CD4-positive, alpha-beta T cell (primary cell): ENCODE measurements around the gene DNAH3. TPM values are rescaled to one million over a fixed set of nuclear protein-coding genes. Genes with fewer than 3 reads are reported as not detected.

ENCODE experiments used
- ATAC-seq: fragments of 200-7000 bp; cut with Tn5 transposase; one replicate; pipeline ENCODE4 v1.10.0; 2022; ENCODE audit warnings: mild to moderate bottlenecking; ENCODE audit not compliant: poor library complexity
- CTCF ChIA-PET: fragments of 350-600 bp; sonication (Branson Sonifier 250); formaldehyde crosslinking; loops from one replicate; lab custom pipeline; 2021; ENCODE audit warnings: antibody characterized with exemption, inconsistent platforms; lab: Charles Lee
- POLR2A ChIA-PET: fragments of 350-600 bp; sonication (Branson Sonifier 250); formaldehyde crosslinking; loops from one replicate; lab custom pipeline; 2021; ENCODE audit warnings: antibody characterized with exemption, inconsistent platforms; lab: Charles Lee
- DNase-seq, 14 experiments: peaks; one replicate each; pipeline ENCODE4 v3.0.0-alpha.2; 2013 to 2020; ENCODE audit warnings: mixed read lengths in 2 of 14
- H3K27ac ChIP-seq, 2 donors: one replicate each; pipeline versions ENCODE4 v1.5.1 to v1.7.0; 2013; ENCODE audit warnings: low read length in 2 of 2, low read depth in 1 of 2, mild to moderate bottlenecking in 1 of 2
- H3K27me3 ChIP-seq, 2 experiments: 1 replicate in 1 of 2; 2 replicates in 1 of 2; pipeline versions ENCODE4 v1.6.1 to v1.7.0; 2013; ENCODE audit warnings: low read length in 2 of 2, control low read depth in 1 of 2, mild to moderate bottlenecking in 1 of 2, moderate library complexity in 1 of 2; ENCODE audit not compliant: insufficient read depth in 2 of 2, control insufficient read depth in 1 of 2
- H3K36me3 ChIP-seq: one replicate; pipeline ENCODE4 v1.6.1; 2013; ENCODE audit warnings: low read length, control low read depth; ENCODE audit not compliant: insufficient read depth
- H3K4me1 ChIP-seq: one replicate; pipeline ENCODE4 v1.6.1; 2013; ENCODE audit warnings: low read length, control low read depth; ENCODE audit not compliant: insufficient read depth
- H3K4me3 ChIP-seq: one replicate; pipeline ENCODE4 v1.5.1; 2013; ENCODE audit warnings: mild to moderate bottlenecking, low read length, moderate library complexity
- H3K9me3 ChIP-seq, 2 experiments: 1 replicate in 1 of 2; 2 replicates in 1 of 2; pipeline versions ENCODE4 v1.6.1 to v1.7.0; 2013; ENCODE audit warnings: low read length in 2 of 2, mild to moderate bottlenecking in 2 of 2, control low read depth in 1 of 2, moderate library complexity in 1 of 2; ENCODE audit not compliant: control insufficient read depth in 1 of 2, insufficient read depth in 1 of 2
- H3K27ac Mint-ChIP-seq: one replicate; pipeline ENCODE4 v1.8.0; 2020; ENCODE audit warnings: mixed read lengths
- H3K27me3 Mint-ChIP-seq: one replicate; pipeline ENCODE4 v1.8.0; 2021; ENCODE audit warnings: mixed read lengths
- H3K36me3 Mint-ChIP-seq: one replicate; pipeline ENCODE4 v1.8.0; 2021; ENCODE audit warnings: low read depth, mixed read lengths
- H3K4me1 Mint-ChIP-seq: one replicate; pipeline ENCODE4 v1.8.0; 2021; ENCODE audit warnings: low read depth, mixed read lengths
- H3K4me3 Mint-ChIP-seq: one replicate; pipeline ENCODE4 v1.8.0; 2020; ENCODE audit warnings: mild to moderate bottlenecking, mixed read lengths
- H3K9me3 Mint-ChIP-seq: one replicate; pipeline ENCODE4 v1.8.0; 2020; ENCODE audit warnings: mixed read lengths
- CTCF ChIP-seq: fragments of 200-600 bp; IDR thresholded peaks from one replicate; pipeline ENCODE4 v1.8.0; 2022; ENCODE audit warnings: antibody characterized with exemption, mild to moderate bottlenecking
- intact Hi-C, 2 experiments: fragments of 100-400 bp; cut with DNase I in 1 of 2; cut with micrococcal nuclease in 1 of 2; formaldehyde crosslinking; loops; one replicate each; pipeline versions ENCODE4 v1.15.1 to v1.9.0; 2023 to 2025; cut with DNase I, micrococcal nuclease
- total RNA-seq, 174 experiments: library from RNA in 2 of 174; stranded (reverse) in 2 of 174; gene quantifications; one replicate each; pipeline ENCODE4 v1.2.3 and lab custom pipeline; 2021 to 2026

DNAH3 gene
- total RNA-seq, 2 experiments from 2014 or later, result not detected

GRCh38 chr16:21036471-21036870 lies 114.2 kb downstream of the DNAH3 start:
- Mint-ChIP-seq H3K36me3 (no peaks in the 10 kb centered on the region), H3K9me3 (no peaks in the 10 kb centered on the region), H3K27ac (no peak overlapping the region), H3K4me1 (no peaks in the 10 kb centered on the region), H3K4me3 (no peak overlapping the region), H3K27me3 (peaks cover 3% of the 10 kb centered on the region)
- TF ChIP-seq CTCF, result no peak
- no peaks in the 10 kb centered on the region for H3K4me1 ChIP-seq
- ChIA-PET POLR2A (no interaction called here), CTCF (no interaction called here)
- intact Hi-C loops, result no loop called here
- no peaks in the 10 kb centered on the region for H3K36me3 ChIP-seq
- no peak overlapping the region for H3K27ac ChIP-seq
- H3K9me3 ChIP-seq, result no peaks in the 10 kb centered on the region
- no peak for ATAC-seq
- no peaks in the 10 kb centered on the region for H3K27me3 ChIP-seq
- DNase-seq, result no peak
- H3K4me3 ChIP-seq, result no peak overlapping the region

DNA sequence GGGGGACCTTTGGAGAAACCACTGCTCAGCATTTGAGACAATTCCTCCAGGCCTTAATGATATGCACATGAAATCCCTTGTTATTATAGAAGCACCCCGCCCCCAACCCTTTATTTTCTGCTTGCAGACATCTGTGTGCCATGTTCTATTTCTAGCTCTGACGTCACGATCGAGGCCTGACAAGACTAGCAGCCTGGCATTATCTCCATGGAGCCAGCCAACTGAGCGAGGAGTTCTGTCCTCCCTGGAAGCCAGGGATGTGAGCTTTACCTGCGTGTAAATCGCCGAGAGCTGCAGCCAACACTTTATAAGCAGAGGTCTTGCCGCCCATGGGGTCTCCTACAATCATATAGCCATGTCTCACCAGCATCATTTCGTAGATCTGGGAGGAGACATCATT lies 116.9 kb downstream of the DNAH3 start:
- Mint-ChIP-seq H3K27ac (no peak overlapping the region), H3K27me3 (peaks cover 5% of the 10 kb centered on the region), H3K4me3 (no peak overlapping the region), H3K36me3 (no peaks in the 10 kb centered on the region), H3K4me1 (no peaks in the 10 kb centered on the region), H3K9me3 (no peaks in the 10 kb centered on the region)
- no peaks in the 10 kb centered on the region for H3K9me3 ChIP-seq
- H3K36me3 ChIP-seq, result no peaks in the 10 kb centered on the region
- H3K27ac ChIP-seq, result no peak overlapping the region
- POLR2A ChIA-PET, result no interaction called here
- ATAC-seq (no peak), DNase-seq (no peak)
- H3K4me1 ChIP-seq, result no peaks in the 10 kb centered on the region
- CTCF ChIA-PET, result no interaction called here
- intact Hi-C loops, result no loop called here
- H3K4me3 ChIP-seq, result no peak overlapping the region
- H3K27me3 ChIP-seq, result no peaks in the 10 kb centered on the region
- no peak for TF ChIP-seq CTCF

- intact Hi-C loops, result no loop called here
- ATAC-seq (no peak), DNase-seq (no peak)
- Histone ChIP-seq H3K36me3 (no peaks in the 10 kb centered on the region), H3K4me3 (no peak overlapping the region), H3K4me1 (no peaks in the 10 kb centered on the region), H3K9me3 (no peaks in the 10 kb centered on the region), H3K27me3 (no peaks in the 10 kb centered on the region), H3K27ac (no peak overlapping the region)
- POLR2A ChIA-PET, result no interaction called here
- no peak overlapping the region for H3K4me3 Mint-ChIP-seq
- H3K27ac Mint-ChIP-seq, result no peak overlapping the region
- CTCF ChIA-PET, result no interaction called here
- no peaks in the 10 kb centered on the region for H3K9me3 Mint-ChIP-seq
- peaks cover 5% of the 10 kb centered on the region for H3K27me3 Mint-ChIP-seq
- no peaks in the 10 kb centered on the region for H3K4me1 Mint-ChIP-seq
- no peaks in the 10 kb centered on the region for H3K36me3 Mint-ChIP-seq
- no peak for TF ChIP-seq CTCF
These were observed 117.4 kb downstream of the DNAH3 start for GRCh38 chr16:21033264-21033663.
